OCI-LY3 (cell line): ENCODE data around the gene BAIAP2L1.

Experiments used
- H2AFZ ChIP-seq: fragments of 200-600, 300-600 bp; shearing (Covaris generic); 2 replicates; pipeline ENCODE4 v1.6.0; 2014; ENCODE audit warnings: antibody characterized with exemption, low read depth, low read length
- H3K27ac ChIP-seq: fragments of 200-600, 300-600 bp; sonication (generic); 2 replicates; pipeline ENCODE4 v1.5.1; 2014; ENCODE audit warnings: mild to moderate bottlenecking, low read length, moderate library complexity, mixed read lengths
- H3K27me3 ChIP-seq: fragments of 200-600, 300-600 bp; sonication (generic); 2 replicates; pipeline ENCODE4 v1.6.1; 2014; ENCODE audit warnings: low read depth, low read length, mixed read lengths
- H3K36me3 ChIP-seq: fragments of 200-600, 300-600 bp; sonication (generic); replicated peaks from 2 replicates; pipeline ENCODE3; 2014; ENCODE audit warnings: low read depth, low read length, mixed read lengths
- H3K4me1 ChIP-seq: fragments of 300-600, 200-600 bp; sonication (generic); 2 replicates; pipeline ENCODE4 v1.6.1; 2014; ENCODE audit warnings: low read length, mixed read lengths
- H3K4me2 ChIP-seq: fragments of 200-600, 300-600 bp; sonication (generic); 2 replicates; pipeline ENCODE4 v1.6.1; 2014; ENCODE audit warnings: low read length, mixed read lengths
- H3K4me3 ChIP-seq: fragments of 300-600, 200-600 bp; sonication (generic); 2 replicates; pipeline ENCODE4 v1.5.1; 2014; ENCODE audit warnings: antibody characterized with exemption, mild to moderate bottlenecking, low read length, moderate library complexity
- H3K79me2 ChIP-seq: fragments of 300-600, 200-600 bp; shearing (Covaris generic); 2 replicates; pipeline ENCODE4 v1.6.1; 2014; ENCODE audit warnings: mild to moderate bottlenecking, low read length, mixed read lengths
- H3K9ac ChIP-seq: fragments of 300-600, 200-600 bp; shearing (Covaris generic); 2 replicates; pipeline ENCODE4 v1.6.0; 2014; ENCODE audit warnings: mild to moderate bottlenecking, low read length, moderate library complexity
- H3K9me3 ChIP-seq: fragments of 200-600, 300-600 bp; shearing (Covaris generic); 2 replicates; pipeline ENCODE4 v1.6.1; 2014; ENCODE audit warnings: low read length, mixed read lengths; ENCODE audit not compliant: insufficient read depth
- H4K20me1 ChIP-seq: fragments of 200-600, 300-600 bp; sonication (generic); 2 replicates; pipeline ENCODE4 v1.6.1; 2016; ENCODE audit warnings: low read length, mixed read lengths; ENCODE audit not compliant: insufficient read depth
- CTCF ChIP-seq: fragments of 200-600, 300-600 bp; sonication (generic); IDR thresholded peaks from 2 replicates; pipeline ENCODE4 v1.5.1; 2014; ENCODE audit warnings: antibody characterized with exemption, low read length, low read depth
- EZH2phosphoT487 ChIP-seq: fragments of 200-600 bp; shearing (Covaris generic); IDR thresholded peaks from 2 replicates; pipeline ENCODE4 v1.6.1; 2018; ENCODE audit warnings: antibody characterized with exemption, mixed run types, low read depth

The BAIAP2L1 gene

GRCh38 chr7:98252425-98253054 lies 148.3 kb downstream of the BAIAP2L1 start:
- Histone ChIP-seq H3K4me3 (peak overlapping the region; percentile 89), H3K36me3 (no peaks in the 10 kb centered on the region), H3K9ac (peak overlapping the region; percentile 59), H3K79me2 (peaks cover 7% of the 10 kb centered on the region), H4K20me1 (no peaks in the 10 kb centered on the region), H3K27me3 (no peaks in the 10 kb centered on the region), H3K4me1 (peaks cover 19% of the 10 kb centered on the region), H3K4me2 (peak overlapping the region; percentile 80), H3K27ac (no peak overlapping the region), H2AFZ (peak overlapping the region; percentile 83), H3K9me3 (no peaks in the 10 kb centered on the region)
- TF ChIP-seq CTCF (no peak), EZH2phosphoT487 (no peak)

GRCh38 chr7:98251601-98252424 lies 149.1 kb downstream of the BAIAP2L1 start, which contains the start of gene TECPR1:
Gene TECPR1, minus strand, starts transcription at chr7:98252232. Its CDS starts 6,086 bp downstream, at chr7:98246146.
- Histone ChIP-seq H3K79me2 (peaks cover 7% of the 10 kb centered on the region), H3K36me3 (no peaks in the 10 kb centered on the region), H3K4me1 (peaks cover 19% of the 10 kb centered on the region), H2AFZ (peak within 1 kb of the TSS; percentile 95), H3K9me3 (no peaks in the 10 kb centered on the region), H4K20me1 (no peaks in the 10 kb centered on the region), H3K27me3 (no peaks in the 10 kb centered on the region), H3K4me3 (peak within 1 kb of the TSS; percentile 89), H3K4me2 (peak within 1 kb of the TSS; percentile 91), H3K9ac (peak within 1 kb of the TSS; percentile 61), H3K27ac (no peak within 1 kb of the TSS)
- TF ChIP-seq EZH2phosphoT487 (no peak), CTCF (no peak)

GRCh38 chr7:98251231-98251600 lies 149.7 kb downstream of the BAIAP2L1 start:
- peaks cover 7% of the 10 kb centered on the region for H3K79me2 ChIP-seq
- peaks cover 19% of the 10 kb centered on the region for H3K4me1 ChIP-seq
- TF ChIP-seq EZH2phosphoT487 = no peak
- TF ChIP-seq CTCF = no peak
- no peaks in the 10 kb centered on the region for H3K36me3 ChIP-seq
- peak overlapping the region; percentile 91 for H3K4me2 ChIP-seq
- H3K27me3 ChIP-seq = no peaks in the 10 kb centered on the region
- peak overlapping the region; percentile 61 for H3K9ac ChIP-seq
- H3K27ac ChIP-seq = no peak overlapping the region
- H3K4me3 ChIP-seq = peak overlapping the region; percentile 89
- no peaks in the 10 kb centered on the region for H3K9me3 ChIP-seq
- H2AFZ ChIP-seq = peak overlapping the region; percentile 95; the same call in 1 of the 2 replicates
- H4K20me1 ChIP-seq = no peaks in the 10 kb centered on the region

GRCh38 chr7:98250789-98251188 lies 150.1 kb downstream of the BAIAP2L1 start:
- Histone ChIP-seq H3K36me3 (no peaks in the 10 kb centered on the region), H3K27ac (no peak overlapping the region), H3K9ac (0 out of 2 replicates have a peak overlapping the region, but pooled peaks have one; percentile 61)

More at GRCh38 chr7:98250789-98251188, 150.1 kb downstream of the BAIAP2L1 start:
- Histone ChIP-seq H3K79me2 (peaks cover 7% of the 10 kb centered on the region), H3K4me1 (peaks cover 19% of the 10 kb centered on the region), H3K4me3 (peak overlapping the region; percentile 89), H3K4me2 (peak overlapping the region; percentile 91), H3K9me3 (no peaks in the 10 kb centered on the region), H2AFZ (no peak overlapping the region), H3K27me3 (no peaks in the 10 kb centered on the region), H4K20me1 (no peaks in the 10 kb centered on the region)
- TF ChIP-seq CTCF = no peak
- TF ChIP-seq EZH2phosphoT487 = no peak
